Measurements from ENCODE around the gene MAB21L4. TPM values are rescaled to one million over a fixed set of nuclear protein-coding genes. Genes with fewer than 3 reads are reported as not detected.

MAB21L4 gene
- total RNA-seq, 2 experiments from 2014 or later = not detected

DNA sequence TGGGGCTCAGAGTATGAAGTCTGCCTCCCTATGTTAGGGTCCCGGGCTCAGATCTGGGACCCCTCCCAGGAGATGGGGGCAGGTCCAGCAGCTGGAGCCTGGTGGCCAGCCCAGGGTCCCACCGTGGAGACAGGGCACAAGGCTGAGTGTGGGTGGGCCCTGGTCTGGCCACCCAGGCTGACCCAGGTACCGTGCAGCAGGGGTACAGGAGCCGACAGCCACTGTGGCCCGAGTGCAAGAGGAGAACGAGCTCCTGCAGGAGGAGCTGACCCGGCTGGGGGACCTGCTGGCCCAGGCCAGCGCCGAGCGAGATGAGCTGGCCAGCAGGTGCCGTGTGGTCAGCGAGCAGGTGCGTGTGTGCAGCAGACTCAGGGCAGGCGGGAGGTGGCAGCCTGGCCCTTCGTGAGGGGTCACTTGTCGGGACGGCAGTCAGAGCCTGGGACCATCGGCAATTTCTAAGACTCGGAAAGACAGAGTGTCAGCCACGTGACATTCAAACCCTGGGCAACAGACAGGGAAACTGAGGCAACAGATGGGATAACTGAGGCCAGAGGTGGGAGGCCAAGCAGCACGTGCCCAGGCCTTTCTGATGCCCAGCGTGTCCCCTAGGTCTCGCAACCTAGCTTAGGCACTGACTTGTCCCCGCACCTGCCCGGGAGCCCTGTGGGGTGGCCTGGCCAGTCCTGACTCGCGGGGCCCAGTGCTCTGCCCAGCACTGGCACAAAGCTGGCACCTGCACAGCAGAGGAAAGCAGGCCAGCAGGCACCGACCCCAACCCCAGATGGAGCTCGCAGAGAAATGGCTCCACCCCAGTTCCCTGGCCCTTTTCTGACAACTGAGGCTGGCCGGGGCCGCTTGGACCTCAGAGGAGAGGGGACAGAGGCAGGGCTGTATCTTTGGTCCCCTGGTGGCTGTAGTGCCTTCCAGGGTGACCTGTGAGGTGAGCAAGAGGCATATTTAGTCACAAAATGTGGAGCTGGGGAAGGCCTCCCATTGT lies 24.1 kb upstream of the MAB21L4 start:
- Mint-ChIP-seq H3K4me1 (no peaks in the 10 kb centered on the region), H3K27ac (no peak overlapping the region), H3K36me3 (ENCODE audit: low read depth) (no peaks in the 10 kb centered on the region), H3K4me3 (no peak overlapping the region), H3K27me3 (peaks cover 6% of the 10 kb centered on the region), H3K9me3 (no peaks in the 10 kb centered on the region)
- POLR2A ChIA-PET = no interaction called here
- DNase-seq = no peak
- CTCF ChIA-PET = no interaction called here

DNA sequence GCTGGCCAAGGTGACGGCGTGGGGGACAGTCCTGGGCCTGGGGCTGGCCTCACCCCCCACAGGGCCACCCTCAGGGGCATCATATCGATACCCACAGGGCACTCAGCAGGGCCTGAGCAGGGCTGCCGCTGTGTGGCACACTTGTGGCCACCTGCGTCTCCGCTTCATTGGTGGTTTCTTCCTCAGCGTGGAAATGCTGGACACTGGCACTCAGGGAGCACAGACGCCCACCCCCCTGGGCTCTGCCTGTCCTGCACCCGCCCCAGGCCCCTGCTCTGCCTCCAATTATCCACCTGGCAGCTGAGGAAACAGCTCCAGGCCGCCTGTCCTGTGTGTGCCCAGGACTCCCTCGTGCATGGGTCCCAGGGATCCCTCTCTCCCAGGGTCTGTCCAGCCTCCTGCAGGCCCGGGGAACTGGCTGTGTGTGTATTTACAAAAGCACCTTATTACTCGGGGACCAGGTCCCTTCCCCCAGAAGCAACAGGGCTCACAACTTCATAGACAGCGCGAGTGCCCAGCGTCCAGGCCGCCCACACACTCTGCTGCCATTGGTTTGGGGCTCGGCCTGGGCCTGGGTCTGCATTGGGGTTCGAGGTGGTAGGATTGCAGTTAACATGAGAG lies 23.3 kb upstream of the MAB21L4 start:
- no peak for DNase-seq
- CTCF ChIA-PET = no interaction called here
- Mint-ChIP-seq H3K9me3 (no peaks in the 10 kb centered on the region), H3K36me3 (ENCODE audit: low read depth) (no peaks in the 10 kb centered on the region), H3K4me3 (no peak overlapping the region), H3K4me1 (no peaks in the 10 kb centered on the region), H3K27me3 (peaks cover 6% of the 10 kb centered on the region), H3K27ac (no peak overlapping the region)
- POLR2A ChIA-PET = no interaction called here

DNA sequence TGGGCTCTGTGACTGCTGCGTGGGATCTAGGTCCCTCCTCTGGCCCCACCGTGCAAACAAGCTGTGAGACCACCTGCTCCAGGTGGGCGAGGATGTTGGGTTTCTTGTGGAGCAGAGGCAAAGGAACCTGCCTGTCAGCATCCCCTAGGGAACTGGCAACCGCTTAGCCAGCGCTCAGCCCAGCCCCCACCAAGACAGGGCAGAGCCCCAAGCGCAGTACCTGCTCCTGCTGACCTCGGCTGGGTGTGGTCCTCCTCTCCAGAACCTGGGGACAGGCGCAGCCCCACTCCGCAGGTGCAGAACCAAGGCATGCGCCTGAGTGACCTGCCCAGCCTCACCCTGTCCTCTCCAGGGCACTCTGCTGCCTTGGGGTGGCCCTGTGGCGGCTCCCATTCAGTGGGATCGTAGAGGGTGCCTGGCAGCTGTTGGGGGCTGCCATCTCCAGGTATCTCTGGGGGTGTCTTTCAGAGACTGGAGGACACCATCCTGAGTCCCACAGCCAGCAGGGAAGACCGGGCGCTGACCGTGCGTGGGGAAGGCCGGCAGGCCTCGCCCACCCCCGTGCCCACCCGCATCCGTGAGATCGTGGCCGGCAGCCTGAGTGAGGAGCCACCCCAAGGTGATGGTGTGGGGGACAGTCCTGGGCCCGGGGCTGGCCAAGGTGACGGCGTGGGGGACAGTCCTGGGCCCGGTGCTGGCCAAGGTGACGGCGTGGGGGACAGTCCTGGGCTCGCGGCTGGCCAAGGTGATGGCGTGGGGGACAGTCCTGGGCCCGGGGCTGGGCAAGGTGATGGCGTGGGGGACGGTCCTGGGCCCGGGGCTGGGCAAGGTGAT lies 22.5 kb upstream of the MAB21L4 start:
- Mint-ChIP-seq H3K9me3 (no peaks in the 10 kb centered on the region), H3K4me3 (no peak overlapping the region), H3K27me3 (peaks cover 6% of the 10 kb centered on the region), H3K36me3 (ENCODE audit: low read depth) (no peaks in the 10 kb centered on the region), H3K4me1 (no peaks in the 10 kb centered on the region), H3K27ac (no peak overlapping the region)
- DNase-seq = no peak
- CTCF ChIA-PET = no interaction called here
- POLR2A ChIA-PET = no interaction called here

DNA sequence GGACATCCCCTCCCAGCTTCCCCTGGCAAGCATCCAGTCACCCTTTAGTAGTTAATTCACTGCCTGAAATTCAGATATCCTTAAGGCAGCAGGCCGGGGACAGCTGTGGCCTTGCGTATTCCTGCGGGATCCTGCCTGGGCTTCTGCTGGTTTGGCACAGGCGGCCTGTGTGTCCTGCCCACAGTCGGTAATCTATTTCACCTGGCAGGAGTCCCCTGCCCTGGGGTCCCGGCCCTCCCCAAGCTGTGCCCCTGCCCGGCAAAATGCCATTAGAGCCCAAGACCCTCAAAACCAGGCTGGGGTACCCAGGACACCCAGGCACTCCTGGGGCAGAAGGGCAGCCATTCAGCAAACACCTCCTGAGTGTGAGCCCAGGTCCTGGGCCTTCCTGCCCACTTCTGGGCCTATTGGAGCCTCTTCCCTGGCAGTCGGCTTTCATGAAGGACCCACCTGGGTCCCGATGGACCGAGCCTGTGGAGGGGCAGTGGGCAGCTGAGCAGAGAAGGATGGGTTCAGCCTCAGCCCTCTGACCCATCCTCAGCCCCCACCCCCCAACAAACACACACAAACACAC lies 21.8 kb upstream of the MAB21L4 start:
- ChIA-PET POLR2A (no interaction called here), CTCF (no interaction called here)
- Mint-ChIP-seq H3K27me3 (peaks cover 6% of the 10 kb centered on the region), H3K4me3 (no peak overlapping the region), H3K4me1 (no peaks in the 10 kb centered on the region), H3K27ac (no peak overlapping the region), H3K9me3 (no peaks in the 10 kb centered on the region), H3K36me3 (ENCODE audit: low read depth) (no peaks in the 10 kb centered on the region)
- no peak for DNase-seq

- POLR2A ChIA-PET = no interaction called here
- no peaks in the 10 kb centered on the region for H3K36me3 Mint-ChIP-seq (ENCODE audit: low read depth)
- H3K27me3 Mint-ChIP-seq = peaks cover 8% of the 10 kb centered on the region
- no peak overlapping the region for H3K27ac Mint-ChIP-seq
- H3K4me1 Mint-ChIP-seq = no peaks in the 10 kb centered on the region
- no peaks in the 10 kb centered on the region for H3K9me3 Mint-ChIP-seq
- CTCF ChIA-PET = no interaction called here
- no peak overlapping the region for H3K4me3 Mint-ChIP-seq
- no peak for DNase-seq
These were observed 21.2 kb upstream of the MAB21L4 start for GRCh38 chr2:240917009-240917683.

DNA sequence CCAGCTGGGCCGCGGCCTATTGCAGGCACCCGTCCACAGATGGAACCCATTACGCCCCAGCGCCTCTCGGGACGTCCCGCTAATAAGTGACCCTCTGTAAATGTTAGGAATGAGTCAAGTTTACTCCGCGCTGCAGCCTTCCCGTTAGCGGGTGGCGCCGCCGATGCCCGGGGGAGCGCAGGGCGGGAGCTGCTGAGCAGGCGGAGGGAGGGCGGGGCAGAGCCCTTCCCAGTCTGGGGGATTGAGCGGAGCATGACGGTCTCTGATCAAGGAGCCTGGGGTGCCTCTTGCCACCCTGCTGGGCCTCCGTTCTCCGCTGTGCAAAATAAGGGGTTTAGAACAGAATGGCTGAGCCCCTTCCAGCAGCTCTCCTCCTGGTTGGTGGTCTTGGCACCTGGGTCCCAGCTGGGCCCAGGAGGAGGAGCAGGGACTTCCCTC lies 20.6 kb upstream of the MAB21L4 start:
- Mint-ChIP-seq H3K36me3 (ENCODE audit: low read depth) (no peaks in the 10 kb centered on the region), H3K4me3 (no peak overlapping the region), H3K27me3 (peaks cover 12% of the 10 kb centered on the region), H3K9me3 (no peaks in the 10 kb centered on the region), H3K4me1 (no peaks in the 10 kb centered on the region), H3K27ac (no peak overlapping the region)
- CTCF ChIA-PET = no interaction called here
- no peak for DNase-seq
- POLR2A ChIA-PET = no interaction called here

GRCh38 chr2:240915526-240916341 lies 19.8 kb upstream of the MAB21L4 start:
- ChIA-PET CTCF (interaction anchor here (1.3 kb wide), 1 partner anchor 14 kb away, joined by 3 read pairs; no protein-coding TSS in a partner anchor), POLR2A (no interaction called here)
- Mint-ChIP-seq H3K4me3 (no peak overlapping the region), H3K9me3 (no peaks in the 10 kb centered on the region), H3K36me3 (ENCODE audit: low read depth) (no peaks in the 10 kb centered on the region), H3K27ac (no peak overlapping the region), H3K27me3 (peaks cover 12% of the 10 kb centered on the region), H3K4me1 (no peaks in the 10 kb centered on the region)
- no peak for DNase-seq

GRCh38 chr2:240914645-240915525 lies 18.9 kb upstream of the MAB21L4 start:
- no peaks in the 10 kb centered on the region for H3K4me1 Mint-ChIP-seq
- H3K27ac Mint-ChIP-seq = no peak overlapping the region
- POLR2A ChIA-PET = no interaction called here
- CTCF ChIA-PET = interaction anchor here (0.6 to 2.0 kb wide), 7 partner anchors 10 to 625 kb away, joined by 3 to 10 read pairs (median 3); no protein-coding TSS in a partner anchor
- H3K4me3 Mint-ChIP-seq = no peak overlapping the region
- peaks cover 12% of the 10 kb centered on the region for H3K27me3 Mint-ChIP-seq
- H3K36me3 Mint-ChIP-seq (ENCODE audit: low read depth) = no peaks in the 10 kb centered on the region
- H3K9me3 Mint-ChIP-seq = no peaks in the 10 kb centered on the region
- DNase-seq = no peak

DNA sequence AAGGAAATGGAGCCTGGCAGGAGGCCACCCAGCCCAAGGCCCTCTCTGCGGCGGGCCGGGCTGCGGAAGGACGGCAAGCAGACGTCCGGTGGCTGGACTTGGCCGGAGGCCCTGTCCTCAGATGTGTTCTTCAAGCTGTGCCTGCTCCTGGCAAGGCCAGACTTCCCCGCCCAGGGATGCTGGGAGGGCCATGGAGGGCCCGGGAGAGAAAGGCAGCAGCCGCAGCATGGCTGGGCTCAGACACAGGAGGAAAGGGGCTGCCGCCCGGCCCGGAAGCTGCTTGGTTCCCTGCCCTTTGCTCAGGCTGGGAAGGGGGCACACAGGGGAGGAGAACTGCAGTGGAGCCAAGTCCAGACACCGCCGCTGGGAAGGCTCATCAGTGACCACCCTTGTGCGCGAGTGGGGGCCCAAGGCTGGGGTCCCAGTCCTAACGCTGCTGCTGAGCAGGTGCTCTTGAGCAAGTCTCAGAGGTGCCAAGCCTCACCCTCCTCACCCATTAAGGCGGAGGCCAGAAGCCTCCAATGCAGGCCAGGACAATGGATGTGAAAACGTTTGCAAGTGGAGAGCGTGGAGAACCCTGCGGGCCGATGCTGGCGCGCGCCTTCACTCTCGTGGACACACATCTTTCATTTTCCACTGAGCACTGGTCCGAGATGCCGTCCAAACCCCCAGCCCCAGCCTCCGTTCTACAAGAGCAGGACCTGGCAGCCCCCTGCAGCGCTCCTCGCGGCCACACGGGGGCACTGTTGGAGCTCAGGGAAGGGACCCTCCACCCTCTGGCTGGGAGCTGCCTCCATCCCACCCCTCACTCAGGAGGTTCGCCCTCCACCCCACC lies 18.1 kb upstream of the MAB21L4 start:
- CTCF ChIA-PET = interaction anchor here (0.6 to 2.0 kb wide), 7 partner anchors 9 to 626 kb away, joined by 3 to 10 read pairs (median 3); no protein-coding TSS in a partner anchor

More for the DNA sequence above, 18.1 kb upstream of the MAB21L4 start:
- H3K4me3 Mint-ChIP-seq = no peak overlapping the region
- peak; percentile 60 for DNase-seq
- no peaks in the 10 kb centered on the region for H3K36me3 Mint-ChIP-seq (ENCODE audit: low read depth)
- H3K4me1 Mint-ChIP-seq = no peaks in the 10 kb centered on the region
- H3K27me3 Mint-ChIP-seq = peaks cover 12% of the 10 kb centered on the region
- POLR2A ChIA-PET = no interaction called here
- no peaks in the 10 kb centered on the region for H3K9me3 Mint-ChIP-seq
- no peak overlapping the region for H3K27ac Mint-ChIP-seq
